Fibroblast of mammary gland (primary cell): ENCODE results near the gene UFD1.
A peak's percentile ranks its signal among the peaks of the same experiment; 100 is the strongest.

Source experiments
- DNase-seq: peaks from one replicate; pipeline ENCODE4 v3.0.0-alpha.2; 2010; ENCODE audit warnings: low read depth
- H3K4me3 ChIP-seq: 2 replicates; pipeline ENCODE4 v1.5.1; 2011; ENCODE audit warnings: low read depth, mild to moderate bottlenecking, low read length, moderate library complexity; ENCODE audit not compliant: control insufficient read depth
- TF ChIP-seq, protein P1 (sequence below): conservative IDR thresholded peaks from 2 replicates; pipeline ENCODE4 v1.5.1; 2011; ENCODE audit warnings: low read depth, low read length, inconsistent platforms; ENCODE audit not compliant: control insufficient read depth, insufficient read depth

Gene UFD1

DNA sequence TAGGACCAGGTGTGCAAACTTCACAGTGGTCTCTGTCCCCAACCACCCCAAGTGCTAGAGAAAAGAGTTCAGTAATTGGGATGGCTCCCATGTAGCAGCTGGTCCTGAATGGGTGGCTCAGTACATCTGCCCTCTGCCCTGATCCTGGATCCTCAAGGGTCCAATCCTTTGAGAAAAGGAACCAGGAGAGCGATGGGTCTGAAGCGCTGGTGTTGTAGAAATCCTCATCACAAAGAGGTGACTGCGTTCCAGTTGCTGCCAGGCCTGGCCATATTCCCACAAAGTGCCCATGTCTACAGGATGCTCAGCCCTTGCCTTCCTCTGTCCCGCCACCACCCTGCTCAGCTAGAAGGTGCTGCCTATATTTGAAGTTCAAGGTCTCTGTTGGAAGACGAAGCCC, 25.3 kb downstream of the UFD1 start:
- TF ChIP-seq, protein P1, sequence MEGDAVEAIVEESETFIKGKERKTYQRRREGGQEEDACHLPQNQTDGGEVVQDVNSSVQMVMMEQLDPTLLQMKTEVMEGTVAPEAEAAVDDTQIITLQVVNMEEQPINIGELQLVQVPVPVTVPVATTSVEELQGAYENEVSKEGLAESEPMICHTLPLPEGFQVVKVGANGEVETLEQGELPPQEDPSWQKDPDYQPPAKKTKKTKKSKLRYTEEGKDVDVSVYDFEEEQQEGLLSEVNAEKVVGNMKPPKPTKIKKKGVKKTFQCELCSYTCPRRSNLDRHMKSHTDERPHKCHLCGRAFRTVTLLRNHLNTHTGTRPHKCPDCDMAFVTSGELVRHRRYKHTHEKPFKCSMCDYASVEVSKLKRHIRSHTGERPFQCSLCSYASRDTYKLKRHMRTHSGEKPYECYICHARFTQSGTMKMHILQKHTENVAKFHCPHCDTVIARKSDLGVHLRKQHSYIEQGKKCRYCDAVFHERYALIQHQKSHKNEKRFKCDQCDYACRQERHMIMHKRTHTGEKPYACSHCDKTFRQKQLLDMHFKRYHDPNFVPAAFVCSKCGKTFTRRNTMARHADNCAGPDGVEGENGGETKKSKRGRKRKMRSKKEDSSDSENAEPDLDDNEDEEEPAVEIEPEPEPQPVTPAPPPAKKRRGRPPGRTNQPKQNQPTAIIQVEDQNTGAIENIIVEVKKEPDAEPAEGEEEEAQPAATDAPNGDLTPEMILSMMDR: no peak
- no peak for DNase-seq
- no peak overlapping the region for H3K4me3 ChIP-seq

- no peak overlapping the region for H3K4me3 ChIP-seq
Observed at GRCh38 chr22:19451570-19451969, 27.4 kb downstream of the UFD1 start.

GRCh38 chr22:19450363-19451175, 28.4 kb downstream of the UFD1 start:
- DNase-seq: no peak
- H3K4me3 ChIP-seq: no peak overlapping the region
- TF ChIP-seq, protein P1: no peak

More at GRCh38 chr22:19451570-19451969, 27.4 kb downstream of the UFD1 start:
- TF ChIP-seq, protein P1: no peak
- no peak for DNase-seq

- TF ChIP-seq, protein P1: no peak
- no peak overlapping the region for H3K4me3 ChIP-seq
- no peak for DNase-seq
Observed at GRCh38 chr22:19449422-19449767, 29.6 kb downstream of the UFD1 start.

DNA sequence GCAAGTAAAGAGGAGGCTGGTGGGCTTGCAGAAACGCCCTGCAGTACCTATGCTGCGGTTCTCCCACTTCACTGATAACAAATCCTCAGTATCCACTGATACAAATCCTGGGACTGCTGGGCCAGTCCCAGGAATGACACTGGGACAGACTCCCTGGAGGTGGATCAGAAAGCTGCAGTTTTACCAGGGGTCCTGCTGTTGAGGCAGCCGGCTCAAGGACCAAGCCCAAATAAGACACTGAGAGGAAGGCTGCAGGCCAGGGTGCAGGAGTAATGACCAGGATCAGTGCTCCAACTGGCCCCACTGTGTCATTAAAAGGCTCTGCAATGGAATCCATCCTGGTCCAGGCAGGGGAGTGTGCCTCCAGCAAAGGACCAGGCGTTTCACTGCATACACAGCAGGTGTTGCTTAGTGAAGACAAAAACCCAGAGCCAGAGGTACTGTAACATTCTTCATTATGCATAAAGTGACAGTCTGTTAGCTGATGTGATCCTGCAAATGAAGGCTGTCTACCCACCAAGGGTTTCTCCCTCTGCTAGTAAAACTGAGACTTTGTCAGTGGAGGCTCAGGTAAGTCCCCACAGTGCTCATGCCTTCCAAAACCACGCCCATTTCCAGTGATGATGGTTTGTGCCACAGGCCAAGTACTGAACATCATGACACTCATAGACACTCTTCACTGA, 30.1 kb downstream of the UFD1 start:
- DNase-seq: no peak

DNA sequence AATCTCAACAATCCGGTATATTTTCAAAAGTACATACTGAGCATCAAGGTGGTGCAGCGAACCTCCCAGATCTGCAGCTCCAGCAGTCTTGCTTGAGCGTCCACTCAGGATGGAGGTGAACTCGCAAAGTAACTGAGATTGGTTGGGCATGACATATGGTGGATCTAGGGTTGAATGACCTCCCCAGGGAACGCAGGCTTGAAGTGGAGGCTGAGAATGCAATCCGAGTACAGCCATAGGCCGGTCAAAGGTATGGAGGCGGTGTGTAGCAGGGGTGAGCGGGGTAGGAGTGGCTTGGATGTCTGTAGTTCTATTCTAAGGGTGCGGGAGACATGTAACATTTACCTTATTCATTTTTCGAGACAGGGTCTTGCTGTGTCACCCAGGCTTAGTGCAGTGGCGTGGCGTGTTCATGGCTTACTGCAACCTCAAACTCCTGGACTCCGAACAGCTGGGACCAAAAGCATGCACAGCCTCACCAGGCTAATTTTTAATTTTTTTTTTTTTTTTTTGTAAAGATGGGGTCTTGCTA, 30.9 kb downstream of the UFD1 start:
- TF ChIP-seq, protein P1: no peak
- DNase-seq: peak; percentile 93
- peak overlapping the region; percentile 73 for H3K4me3 ChIP-seq

More for the DNA sequence above, 30.1 kb downstream of the UFD1 start:
- H3K4me3 ChIP-seq: no peak overlapping the region
- TF ChIP-seq, protein P1: no peak
